ENCODE results near the gene DOCK4. TPM values are rescaled to one million over a fixed set of nuclear protein-coding genes. Genes with fewer than 3 reads are reported as not detected.

The DOCK4 gene
- polyA plus RNA-seq, 2 of the 4 experiments (the other 2 are of a cell fraction) = 13.7 to 15.7 TPM

- WGBS (ENCODE audit: missing lambda C conversion rate) = 96% methylated on average over 3 of the region's 3 CpGs
- no peak overlapping the region for H3K27ac ChIP-seq
- ChIA-PET CTCF (no interaction called here), POLR2A (no interaction called here)
- TF ChIP-seq MAFK (IDR thresholded peaks at IDR 0.05; ENCODE audit: partially characterized antibody) (no peak), MAZ (IDR thresholded peaks at IDR 0.05; ENCODE audit: borderline replicate concordance, low read depth, low read length) (no peak), JUN (IDR thresholded peaks at IDR 0.05) (no peak), ZC3H11A (IDR thresholded peaks at IDR 0.05) (no peak), PHF8 (IDR thresholded peaks at IDR 0.05; ENCODE audit: borderline replicate concordance, low read depth) (no peak)
- TF ChIP-seq, protein P1, sequence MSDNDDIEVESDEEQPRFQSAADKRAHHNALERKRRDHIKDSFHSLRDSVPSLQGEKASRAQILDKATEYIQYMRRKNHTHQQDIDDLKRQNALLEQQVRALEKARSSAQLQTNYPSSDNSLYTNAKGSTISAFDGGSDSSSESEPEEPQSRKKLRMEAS (IDR thresholded peaks at IDR 0.05) = no peak
- H3K9me3 ChIP-seq = no peaks in the 10 kb centered on the region
- H3K4me1 ChIP-seq = no peaks in the 10 kb centered on the region
- FAIRE-seq (no peak), DNase-seq (ENCODE audit: low read depth in 1 of 2, low spot score in 1 of 2) (no peak), ATAC-seq (no peak)
- H3K4me3 ChIP-seq = no peak overlapping the region
- H3K4me2 ChIP-seq = no peak overlapping the region
Measured at GRCh38 chr7:111785076-111785475, 421.1 kb downstream of the DOCK4 start.

GRCh38 chr7:111784296-111784695 lies 421.9 kb downstream of the DOCK4 start:
- POLR2A ChIA-PET = no interaction called here
- H3K9me3 ChIP-seq = no peaks in the 10 kb centered on the region
- H3K27ac ChIP-seq = no peak overlapping the region
- TF ChIP-seq RFX5 (IDR thresholded peaks at IDR 0.05) = no peak
- no peak for TF ChIP-seq CBX2 (IDR thresholded peaks at IDR 0.05; ENCODE audit: borderline replicate concordance, low read depth)
- TF ChIP-seq EHF (CRISPR knock-in tag; IDR thresholded peaks at IDR 0.05) = no peak
- no peak for TF ChIP-seq RNF2 (IDR thresholded peaks at IDR 0.05; ENCODE audit: borderline replicate concordance, low read depth)
- TF ChIP-seq JUNB (IDR thresholded peaks at IDR 0.05) = no peak
- TF ChIP-seq GATA3 (IDR thresholded peaks at IDR 0.05; ENCODE audit: borderline replicate concordance) = no peak
- no peak for TF ChIP-seq ESRRA (IDR thresholded peaks at IDR 0.05; ENCODE audit: borderline replicate concordance, low read length)
- no peak for TF ChIP-seq BCL3 (IDR thresholded peaks at IDR 0.05)
- TF ChIP-seq MAZ (IDR thresholded peaks at IDR 0.05; ENCODE audit: borderline replicate concordance, low read depth, low read length) = no peak
- TF ChIP-seq HOXA7 (CRISPR knock-in tag; IDR thresholded peaks at IDR 0.05) = no peak
- TF ChIP-seq EHMT2 (IDR thresholded peaks at IDR 0.05; ENCODE audit: low read depth) = no peak
- no peak for TF ChIP-seq PBX3 (IDR thresholded peaks at IDR 0.05)
- TF ChIP-seq KDM5A (IDR thresholded peaks at IDR 0.05) = no peak
- TF ChIP-seq TP53 (CRISPR knock-in tag; IDR thresholded peaks at IDR 0.05) = no peak
- TF ChIP-seq RAD21 (conservative IDR thresholded peaks at IDR 0.05 in 1 of 2, IDR thresholded peaks at IDR 0.05 in 1 of 2) = no peak
- TF ChIP-seq HOXB13 (CRISPR knock-in tag; IDR thresholded peaks at IDR 0.05; ENCODE audit: low read depth) = no peak
- no peak for TF ChIP-seq ZFP36 (IDR thresholded peaks at IDR 0.05; ENCODE audit: borderline replicate concordance, partially characterized antibody)
- no peak for TF ChIP-seq CHD4 (IDR thresholded peaks at IDR 0.05; ENCODE audit: borderline replicate concordance)
- CTCF ChIA-PET = no interaction called here
- FAIRE-seq (no peak), ATAC-seq (no peak), DNase-seq (ENCODE audit: low read depth in 1 of 2, low spot score in 1 of 2) (no peak)
- H3K4me3 ChIP-seq = no peak overlapping the region
- 85% methylated on average over 2 of the region's 2 CpGs for WGBS (ENCODE audit: missing lambda C conversion rate)
- H3K4me1 ChIP-seq = no peaks in the 10 kb centered on the region
- H3K4me2 ChIP-seq = no peak overlapping the region

- ChIA-PET CTCF (interaction anchor here (0.7 kb wide), 1 partner anchor 367 kb away, joined by 3 read pairs; no protein-coding TSS in a partner anchor), POLR2A (no interaction called here)
- ATAC-seq (no peak), DNase-seq (ENCODE audit: low read depth in 1 of 2, low spot score in 1 of 2) (no peak), FAIRE-seq (no peak)
- 79% methylated on average over 5 of the region's 5 CpGs for WGBS (ENCODE audit: missing lambda C conversion rate)
- Histone ChIP-seq H3K9me3 (no peaks in the 10 kb centered on the region), H3K27ac (no peak overlapping the region), H3K4me3 (no peak overlapping the region), H3K4me1 (no peaks in the 10 kb centered on the region), H3K4me2 (no peak overlapping the region)
- TF ChIP-seq ZNF302 (CRISPR knock-in tag; IDR thresholded peaks at IDR 0.05) (no peak), POLR2A (IDR thresholded peaks at IDR 0.05; ENCODE audit: low read length) (no peak), JUN (IDR thresholded peaks at IDR 0.05) (no peak), FOXS1 (CRISPR knock-in tag; IDR thresholded peaks at IDR 0.05) (no peak), PBX3 (IDR thresholded peaks at IDR 0.05) (no peak), PHF8 (IDR thresholded peaks at IDR 0.05; ENCODE audit: borderline replicate concordance, low read depth) (no peak), BHLHE40 (IDR thresholded peaks at IDR 0.05; ENCODE audit: low read depth, low read length) (no peak), HMGXB4 (CRISPR knock-in tag; IDR thresholded peaks at IDR 0.05; ENCODE audit: borderline replicate concordance) (no peak), TFCP2L1 (CRISPR knock-in tag; IDR thresholded peaks at IDR 0.05) (no peak)
- TF ChIP-seq, protein P2, sequence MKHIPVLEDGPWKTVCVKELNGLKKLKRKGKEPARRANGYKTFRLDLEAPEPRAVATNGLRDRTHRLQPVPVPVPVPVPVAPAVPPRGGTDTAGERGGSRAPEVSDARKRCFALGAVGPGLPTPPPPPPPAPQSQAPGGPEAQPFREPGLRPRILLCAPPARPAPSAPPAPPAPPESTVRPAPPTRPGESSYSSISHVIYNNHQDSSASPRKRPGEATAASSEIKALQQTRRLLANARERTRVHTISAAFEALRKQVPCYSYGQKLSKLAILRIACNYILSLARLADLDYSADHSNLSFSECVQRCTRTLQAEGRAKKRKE (CRISPR knock-in tag; IDR thresholded peaks at IDR 0.05; ENCODE audit: low read depth) = no peak
Measured at GRCh38 chr7:111783854-111784253, 422.3 kb downstream of the DOCK4 start.
